SK-N-MC (cell line): Measurements from ENCODE around the gene PPP1R1C.

Experiments used
- EZH2 ChIP-seq: fragments of 200-600 bp; sonication (generic); IDR thresholded peaks from one replicate; pipeline ENCODE4 v1.6.1; 2017; ENCODE audit warnings: antibody characterized with exemption
- FOXP2 ChIP-seq: optimal IDR thresholded peaks from 2 replicates; pipeline ENCODE3; 2011; ENCODE audit warnings: mild to moderate bottlenecking, moderate library complexity; ENCODE audit not compliant: insufficient read depth; ENCODE audit errors: extremely low read length, control extremely low read depth
- POLR2AphosphoS5 ChIP-seq: IDR thresholded peaks from 2 replicates; pipeline ENCODE4 v1.6.1; 2012; ENCODE audit warnings: mild to moderate bottlenecking, low read depth, low read length, borderline replicate concordance

GRCh38 chr2:182050333-182051135, 64.9 kb downstream of the PPP1R1C start:
- TF ChIP-seq EZH2, result no peak
- TF ChIP-seq POLR2AphosphoS5, result no peak
- no peak for TF ChIP-seq FOXP2
